Measurements from ENCODE around the gene BRD3. TPM values are rescaled to one million over a fixed set of nuclear protein-coding genes. Genes with fewer than 3 reads are reported as not detected.

Gene BRD3
- total RNA-seq, 1 experiment from 2014 or later, result 63.1 TPM

- Histone ChIP-seq H3K79me2 (ENCODE audit: insufficient read depth, low read length) (no peaks in the 10 kb centered on the region), H3K23me2 (ENCODE audit: insufficient read length, low read depth, low read length, poor library complexity, severe bottlenecking) (no peaks in the 10 kb centered on the region), H3K79me1 (ENCODE audit: insufficient read depth, low read depth, low read length, poor library complexity, severe bottlenecking) (no peaks in the 10 kb centered on the region), H3K9me3 (ENCODE audit: control insufficient read depth, low read depth, low read length) (no peaks in the 10 kb centered on the region), H2BK15ac (ENCODE audit: low read depth, low read length) (no peak overlapping the region), H4K91ac (ENCODE audit: insufficient read length, low read depth, low read length) (no peak overlapping the region), H3T11ph (ENCODE audit: low read length) (no peak overlapping the region), H3K56ac (ENCODE audit: insufficient read length, low read depth, low read length) (no peak overlapping the region), H3K23ac (ENCODE audit: insufficient read length, low read depth, low read length) (no peak overlapping the region), H2AFZ (ENCODE audit: low read length) (no peak overlapping the region), H3K4me2 (ENCODE audit: insufficient read depth, insufficient read length, low read length) (no peak overlapping the region), H2BK20ac (ENCODE audit: low read depth, low read length, poor library complexity, severe bottlenecking) (no peak overlapping the region), H4K20me1 (ENCODE audit: control insufficient read depth, insufficient read depth, insufficient read length) (no peaks in the 10 kb centered on the region), H3K4ac (ENCODE audit: low read depth, low read length) (no peak overlapping the region), H4K8ac (replicated peaks; ENCODE audit: insufficient read length, low read depth, low read length) (no peak overlapping the region), H2BK120ac (ENCODE audit: low read depth, low read length, poor library complexity, severe bottlenecking) (no peak overlapping the region), H3K27me3 (ENCODE audit: insufficient read depth, low read length) (no peaks in the 10 kb centered on the region), H3K14ac (ENCODE audit: insufficient read depth, low read length) (no peak overlapping the region), H3K18ac (ENCODE audit: insufficient read length, low read depth, low read length) (no peak overlapping the region), H4K5ac (ENCODE audit: insufficient read length, low read depth, low read length) (no peak overlapping the region), H3K27ac (ENCODE audit: insufficient read length, low read depth, low read length) (no peak overlapping the region), H2BK5ac (ENCODE audit: insufficient read length, low read length) (no peak overlapping the region), H3K9ac (ENCODE audit: extremely low read depth, insufficient read length, low read length) (no peak overlapping the region), H2BK12ac (ENCODE audit: insufficient read length, low read depth, low read length) (no peak overlapping the region), H3K4me1 (ENCODE audit: insufficient read depth, low read length) (no peaks in the 10 kb centered on the region), H2AK5ac (ENCODE audit: insufficient read length, low read length) (no peak overlapping the region)
- no peaks in the 10 kb centered on the region for H3K9me3 Mint-ChIP-seq
- DNase-seq, result no peak
- peaks cover 45 to 90% (median 80%) of the 10 kb centered on the region in 3 experiments for H3K36me3 Mint-ChIP-seq (ENCODE audit: insufficient read depth in 1 of 3, low read depth in 3 of 3)
- peak overlapping the region in 1 of 3 experiments; percentile 85; a peak in 1 of 7 replicates for H3K27ac Mint-ChIP-seq
- no CpG with 5 or more reads among the region's 17 CpGs for WGBS (ENCODE audit: extremely low coverage, insufficient read length, low lambda C conversion rate)
- H3K27me3 Mint-ChIP-seq (ENCODE audit: low read depth), result no peaks in the 10 kb centered on the region; the same call in 1 of the 2 replicates
- TF ChIP-seq CTCF (conservative IDR thresholded peaks at IDR 0.05), result no peak
- H3K4me3 Mint-ChIP-seq, result no peak overlapping the region
- no peaks in the 10 kb centered on the region for H3K4me1 Mint-ChIP-seq
These were observed 27.7 kb downstream of the BRD3 start for GRCh38 chr9:134040176-134040565.

Measured in H9 (cell line).